ENCODE measurements around the gene RAB27B. TPM values are rescaled to one million over a fixed set of nuclear protein-coding genes. Genes with fewer than 3 reads are reported as not detected.

Gene RAB27B
- total and polyA plus RNA-seq, 2 experiments from 2014 or later = 4.5 to 13.1 TPM

- H3K4me1 ChIP-seq (ENCODE audit: insufficient read depth) = no peaks in the 10 kb centered on the region
- H3K27ac ChIP-seq = no peak overlapping the region
- TF ChIP-seq EZH2 (IDR thresholded peaks at IDR 0.05; ENCODE audit: borderline replicate concordance) = no peak
- no peak for TF ChIP-seq CTCF (IDR thresholded peaks at IDR 0.05; ENCODE audit: poor library complexity)
- no peak for TF ChIP-seq EZH2phosphoT487 (IDR thresholded peaks at IDR 0.05; ENCODE audit: low read depth, severe bottlenecking, unreplicated experiment)
- H3K36me3 ChIP-seq (replicated peaks; ENCODE audit: insufficient read depth, low read depth) = no peaks in the 10 kb centered on the region
- H3K4me3 ChIP-seq = no peak overlapping the region
- no peaks in the 10 kb centered on the region for H3K9me2 ChIP-seq (replicated peaks; ENCODE audit: insufficient read depth)
- H3K9me3 ChIP-seq (ENCODE audit: low read depth) = no peaks in the 10 kb centered on the region
- DNase-seq (ENCODE audit: low spot score) = no peak
- 100% methylated on average over 1 of the region's 1 CpG for WGBS (ENCODE audit: low lambda C conversion rate, missing lambda C conversion rate)
- no peaks in the 10 kb centered on the region for H4K20me1 ChIP-seq (ENCODE audit: insufficient read depth, poor library complexity, severe bottlenecking)
- H3K27me3 ChIP-seq = no peaks in the 10 kb centered on the region
- H3K79me2 ChIP-seq = no peaks in the 10 kb centered on the region
- no peak overlapping the region for H2AFZ ChIP-seq
- no peak overlapping the region for H3K4me2 ChIP-seq
Observed at GRCh38 chr18:54824761-54825160, 3.5 kb upstream of the RAB27B start.

GRCh38 chr18:54825601-54826344, 2.5 kb upstream of the RAB27B start:
- 92% methylated on average over 2 of the region's 2 CpGs for WGBS (ENCODE audit: low lambda C conversion rate, missing lambda C conversion rate)
- no peak for TF ChIP-seq EZH2 (IDR thresholded peaks at IDR 0.05; ENCODE audit: borderline replicate concordance)
- TF ChIP-seq EZH2phosphoT487 (IDR thresholded peaks at IDR 0.05; ENCODE audit: low read depth, severe bottlenecking, unreplicated experiment) = no peak
- no peak for TF ChIP-seq CTCF (IDR thresholded peaks at IDR 0.05; ENCODE audit: poor library complexity)
- peaks cover 4% of the 10 kb centered on the region for H3K4me1 ChIP-seq (ENCODE audit: insufficient read depth)

GRCh38 chr18:54828986-54829385, 709 bp downstream of the RAB27B start:
- Histone ChIP-seq H3K27me3 (no peaks in the 10 kb centered on the region), H3K27ac (peak overlapping the region; percentile 87), H3K4me1 (ENCODE audit: insufficient read depth) (peaks cover 4% of the 10 kb centered on the region), H3K9me2 (replicated peaks; ENCODE audit: insufficient read depth) (no peaks in the 10 kb centered on the region), H3K36me3 (replicated peaks; ENCODE audit: insufficient read depth, low read depth) (no peaks in the 10 kb centered on the region), H3K79me2 (no peaks in the 10 kb centered on the region), H2AFZ (peak overlapping the region; percentile 90), H3K4me3 (peak overlapping the region; percentile 64), H4K20me1 (ENCODE audit: insufficient read depth, poor library complexity, severe bottlenecking) (no peaks in the 10 kb centered on the region), H3K9me3 (ENCODE audit: low read depth) (no peaks in the 10 kb centered on the region), H3K4me2 (peak overlapping the region; percentile 92)
- 22% methylated on average over 2 of the region's 2 CpGs for WGBS (ENCODE audit: low lambda C conversion rate, missing lambda C conversion rate)
- TF ChIP-seq EZH2 (IDR thresholded peaks at IDR 0.05; ENCODE audit: borderline replicate concordance) (no peak), CTCF (IDR thresholded peaks at IDR 0.05; ENCODE audit: poor library complexity) (no peak), EZH2phosphoT487 (IDR thresholded peaks at IDR 0.05; ENCODE audit: low read depth, severe bottlenecking, unreplicated experiment) (no peak)
- no peak for DNase-seq (ENCODE audit: low spot score)

More at GRCh38 chr18:54825601-54826344, 2.5 kb upstream of the RAB27B start:
- Histone ChIP-seq H3K36me3 (replicated peaks; ENCODE audit: insufficient read depth, low read depth) (no peaks in the 10 kb centered on the region), H3K9me3 (ENCODE audit: low read depth) (no peaks in the 10 kb centered on the region), H3K27ac (no peak overlapping the region), H3K4me2 (no peak overlapping the region), H3K27me3 (no peaks in the 10 kb centered on the region), H3K4me3 (no peak overlapping the region), H3K9me2 (replicated peaks; ENCODE audit: insufficient read depth) (no peaks in the 10 kb centered on the region), H2AFZ (no peak overlapping the region), H4K20me1 (ENCODE audit: insufficient read depth, poor library complexity, severe bottlenecking) (no peaks in the 10 kb centered on the region), H3K79me2 (no peaks in the 10 kb centered on the region)
- no peak for DNase-seq (ENCODE audit: low spot score)
